Muscle of arm (tissue), 12 donors: Measurements from ENCODE around the gene GAMT. TPM values are rescaled to one million over a fixed set of nuclear protein-coding genes. Genes with fewer than 3 reads are reported as not detected.
"Not testable (repeated sequence)": the region's sequence is repeated elsewhere in the genome, so short reads cannot be mapped to it uniquely, and the experiment has no call there.

Experiments
- DNase-seq: peaks from one replicate; pipeline ENCODE4 v3.0.0-alpha.2; 2013
- polyA plus RNA-seq, 12 donors: library from polyadenylated mRNA; unstranded; fragments of 120-200 nt; gene quantifications; one replicate each; pipeline ENCODE4 v1.2.1, GENCODE V29; 2013; ENCODE audit not compliant: insufficient read length in 12 of 12

Gene GAMT
- polyA plus RNA-seq, 12 donors, result 83.4 to 279 (median 178) TPM; not detected in 1

GRCh38 chr19:1421218-1421957 is 20.0 kb upstream of the GAMT start:
- no peak for DNase-seq

GRCh38 chr19:1420590-1420989 is 19.2 kb upstream of the GAMT start:
- DNase-seq, result no peak

- not testable (repeated sequence) for DNase-seq
Measured at GRCh38 chr19:1420085-1420484, 18.7 kb upstream of the GAMT start.

- no peak for DNase-seq
Measured at GRCh38 chr19:1418951-1419738, 17.8 kb upstream of the GAMT start.

GRCh38 chr19:1418496-1418775 is 17.1 kb upstream of the GAMT start:
- DNase-seq, result no peak

GRCh38 chr19:1417681-1418495 is 16.5 kb upstream of the GAMT start:
- DNase-seq, result no peak

- no peak for DNase-seq
Measured at GRCh38 chr19:1417145-1417544, 15.8 kb upstream of the GAMT start.

- DNase-seq, result no peak
Measured at GRCh38 chr19:1416014-1416841, 14.9 kb upstream of the GAMT start.

- no peak for DNase-seq
Measured at GRCh38 chr19:1412995-1413800, 11.9 kb upstream of the GAMT start.

GRCh38 chr19:1412323-1412923 is 11.1 kb upstream of the GAMT start:
- no peak for DNase-seq

GRCh38 chr19:1411255-1412191 is 10.2 kb upstream of the GAMT start:
- no peak for DNase-seq

GRCh38 chr19:1410789-1411188 is 9.4 kb upstream of the GAMT start:
- DNase-seq, result no peak

GRCh38 chr19:1410136-1410786 is 8.9 kb upstream of the GAMT start:
- DNase-seq, result no peak

- DNase-seq, result no peak
Measured at GRCh38 chr19:1409204-1410005, 8.1 kb upstream of the GAMT start.

- no peak for DNase-seq
Measured at GRCh38 chr19:1408300-1409203, 7.2 kb upstream of the GAMT start.

- DNase-seq, result no peak
Measured at GRCh38 chr19:1407528-1408299, 6.4 kb upstream of the GAMT start, which contains the start of gene DAZAP1. Gene DAZAP1, plus strand, starts transcription at chr19:1407586. Its CDS starts 188 bp downstream, at chr19:1407774.
